ENCODE results near the gene SOD2. TPM values are rescaled to one million over a fixed set of nuclear protein-coding genes. Genes with fewer than 3 reads are reported as not detected.
A peak's percentile ranks its signal among the peaks of the same experiment; 100 is the strongest.

SOD2 gene
- polyA plus RNA-seq, 1 of the 3 experiments (the other 2 are of a cell fraction) = 26.8 TPM

GRCh38 chr6:159728531-159728964 lies 35.5 kb upstream of the SOD2 start:
- H3K27me3 ChIP-seq (ENCODE audit: insufficient read depth) = no peaks in the 10 kb centered on the region
- H3K4me2 ChIP-seq = peak overlapping the region; percentile 76
- H3K9ac ChIP-seq = peak overlapping the region; percentile 97
- peaks cover 57% of the 10 kb centered on the region for H4K20me1 ChIP-seq (ENCODE audit: insufficient read depth)
- H3K4me1 ChIP-seq (ENCODE audit: control insufficient read depth in 1 of 2, insufficient read depth in 2 of 2, low read depth in 1 of 2, low read length in 1 of 2) = peaks cover 4 to 9% of the 10 kb centered on the region in 2 experiments; a peak in 3 of 4 replicates
- H3K4me3 ChIP-seq (ENCODE audit: low read depth in 2 of 2, low read length in 1 of 2) = peak overlapping the region; percentile 82 to 85
- no peaks in the 10 kb centered on the region for H3K9me3 ChIP-seq
- H2AFZ ChIP-seq (ENCODE audit: low read depth) = no peak overlapping the region
- TF ChIP-seq PBX3 (IDR thresholded peaks at IDR 0.05) = no peak
- no peak for TF ChIP-seq EP300 (IDR thresholded peaks at IDR 0.05; ENCODE audit: borderline replicate concordance in 1 of 2, low read depth in 1 of 2, low read length in 1 of 2)
- TF ChIP-seq CTCF (IDR thresholded peaks at IDR 0.05) = no peak
- TF ChIP-seq FOSL2 (IDR thresholded peaks at IDR 0.05; ENCODE audit: borderline replicate concordance, low read depth) = no peak
- no peak for TF ChIP-seq USF1 (IDR thresholded peaks at IDR 0.05; ENCODE audit: borderline replicate concordance, low read depth)
- H3K27ac ChIP-seq (ENCODE audit: low read depth in 2 of 2, low read length in 1 of 2) = peak overlapping the region; percentile 94 to 97; a peak in 3 of 4 replicates
- 2% methylated on average over 9 of the region's 9 CpGs for WGBS (ENCODE audit: low lambda C conversion rate)
- POLR2A ChIA-PET = interaction anchor here (3.4 kb wide), 1 partner anchor 61 kb away, joined by 25 read pairs; the partner anchor contains the start of genes MRPL18 and TCP1
- H3K36me3 ChIP-seq (replicated peaks in 1 of 2; ENCODE audit: control insufficient read depth in 1 of 2, insufficient read depth in 2 of 2, low read length in 1 of 2) = peaks cover 2 to 4% of the 10 kb centered on the region in 2 experiments
- H3K9me2 ChIP-seq = no peaks in the 10 kb centered on the region
- CTCF ChIA-PET = interaction anchor here (1.0 to 3.6 kb wide), 3 partner anchors 8 to 37 kb away, joined by 3 to 21 read pairs (median 8); partner anchors contain the start of gene ACAT2
- DNase-seq = no peak
- no peaks in the 10 kb centered on the region for H3F3A ChIP-seq (replicated peaks; ENCODE audit: insufficient read depth)
- peaks cover 93% of the 10 kb centered on the region for H3K79me2 ChIP-seq (ENCODE audit: insufficient read depth)

- Histone ChIP-seq H3K27me3 (ENCODE audit: insufficient read depth) (no peaks in the 10 kb centered on the region), H3K9ac (peak overlapping the region; percentile 97), H3F3A (replicated peaks; ENCODE audit: insufficient read depth) (no peaks in the 10 kb centered on the region), H2AFZ (ENCODE audit: low read depth) (0 out of 2 replicates have a peak overlapping the region, but pooled peaks have one; percentile 27), H3K36me3 (replicated peaks in 1 of 2; ENCODE audit: control insufficient read depth in 1 of 2, insufficient read depth in 2 of 2, low read length in 1 of 2) (peaks cover 2 to 4% of the 10 kb centered on the region in 2 experiments), H3K79me2 (ENCODE audit: insufficient read depth) (peaks cover 93% of the 10 kb centered on the region), H3K4me3 (ENCODE audit: low read depth in 2 of 2, low read length in 1 of 2) (peak overlapping the region; percentile 82 to 85), H4K20me1 (ENCODE audit: insufficient read depth) (peaks cover 50% of the 10 kb centered on the region), H3K4me2 (peak overlapping the region; percentile 76), H3K9me2 (no peaks in the 10 kb centered on the region), H3K4me1 (ENCODE audit: control insufficient read depth in 1 of 2, insufficient read depth in 2 of 2, low read depth in 1 of 2, low read length in 1 of 2) (peaks cover 4 to 9% of the 10 kb centered on the region in 2 experiments; a peak in 3 of 4 replicates), H3K9me3 (no peaks in the 10 kb centered on the region), H3K27ac (ENCODE audit: low read depth in 2 of 2, low read length in 1 of 2) (peak overlapping the region; percentile 94 to 97)
- POLR2A ChIA-PET = interaction anchor here (1.9 to 3.4 kb wide), 3 partner anchors 10 to 62 kb away, joined by 5 to 25 read pairs (median 11); partner anchors contain the start of genes ACAT2, MRPL18 and TCP1
- WGBS (ENCODE audit: low lambda C conversion rate) = under 1% methylated on average over 11 of the region's 44 CpGs
- TF ChIP-seq TEAD4 (IDR thresholded peaks at IDR 0.05; ENCODE audit: borderline replicate concordance, insufficient read depth) = 0 out of 2 replicates have a peak, but pooled peaks have one; percentile 18
- TF ChIP-seq REST (IDR thresholded peaks at IDR 0.05; ENCODE audit: low read depth, low read length) = no peak
- TF ChIP-seq GATA2 (CRISPR knock-in tag; IDR thresholded peaks at IDR 0.05) = no peak
- no peak for TF ChIP-seq POLR2AphosphoS5 (IDR thresholded peaks at IDR 0.05; ENCODE audit: low read depth, low read length)
- DNase-seq = no peak
- CTCF ChIA-PET = interaction anchor here (1.5 to 3.6 kb wide), 2 partner anchors 10 to 36 kb away, joined by 4 to 21 read pairs; no protein-coding TSS in a partner anchor
These were observed 34.8 kb upstream of the SOD2 start for GRCh38 chr6:159727717-159728445.
